ENCODE data around the gene SH3PXD2A.

- TF ChIP-seq EZH2 (IDR thresholded peaks at IDR 0.05; ENCODE audit: insufficient read depth, low read length), result no peak
- no peak for TF ChIP-seq CTCF (IDR thresholded peaks at IDR 0.05; ENCODE audit: insufficient read depth, low read depth, low read length)
Observed at GRCh38 chr10:103651333-103651732, 204.0 kb downstream of the SH3PXD2A start.
